Thoracic aorta (tissue), 2 donors: ENCODE data around the gene BANP. TPM values are rescaled to one million over a fixed set of nuclear protein-coding genes. Genes with fewer than 3 reads are reported as not detected.
"Not testable (repeated sequence)": the region's sequence is repeated elsewhere in the genome, so short reads cannot be mapped to it uniquely, and the experiment has no call there.

Experiments used
- ATAC-seq: fragments of 150-250 bp; one replicate; pipeline ENCODE4 v1.8.0; 2017; ENCODE audit warnings: low read depth; ENCODE audit not compliant: insufficient number of reproducible peaks, low FRiP score
- DNase-seq: peaks from one replicate; pipeline ENCODE4 v3.0.0-alpha.2; 2020; ENCODE audit warnings: low spot score
- H3K27ac ChIP-seq, 2 donors: fragments of 200-600 bp; sonication (generic); 1 replicate in 1 of 2; 2 replicates in 1 of 2; pipeline ENCODE4 v1.5.1; 2016; ENCODE audit warnings: mild to moderate bottlenecking in 2 of 2, moderate library complexity in 2 of 2
- H3K27me3 ChIP-seq: fragments of 200-600 bp; sonication (generic); replicated peaks from 2 replicates; pipeline ENCODE4 v1.6.0; 2016; ENCODE audit warnings: mild to moderate bottlenecking; ENCODE audit not compliant: insufficient read depth
- H3K36me3 ChIP-seq: fragments of 200-600 bp; sonication (generic); one replicate; pipeline ENCODE4 v1.5.1; 2016
- H3K4me1 ChIP-seq, 2 donors: fragments of 200-600 bp; sonication (generic); 1 replicate in 1 of 2; 2 replicates in 1 of 2; pipeline versions ENCODE4 v1.5.1 to v1.6.0; 2016; ENCODE audit warnings: low read depth in 2 of 2, mild to moderate bottlenecking in 1 of 2; ENCODE audit not compliant: control insufficient read depth in 1 of 2
- H3K4me3 ChIP-seq: fragments of 200-600 bp; sonication (generic); 2 replicates; pipeline ENCODE4 v1.5.1; 2016; ENCODE audit warnings: mild to moderate bottlenecking
- H3K9me3 ChIP-seq: fragments of 200-600 bp; sonication (generic); 2 replicates; pipeline ENCODE4 v1.5.1; 2016
- total RNA-seq, 2 donors: library from RNA; depleted of rRNA; stranded (reverse); fragments of >200 nt; gene quantifications; one replicate each; pipeline versions ENCODE4 v1.1.0 to v1.2.3, GENCODE V29; 2016
- TF ChIP-seq, protein P1 (sequence below): fragments of 200-600 bp; sonication (generic); IDR thresholded peaks from one replicate; pipeline ENCODE4 v1.5.1; 2019; ENCODE audit warnings: antibody characterized with exemption

The BANP gene
- total RNA-seq, 2 donors from 2014 or later: 18.6 to 21.8 TPM

DNA sequence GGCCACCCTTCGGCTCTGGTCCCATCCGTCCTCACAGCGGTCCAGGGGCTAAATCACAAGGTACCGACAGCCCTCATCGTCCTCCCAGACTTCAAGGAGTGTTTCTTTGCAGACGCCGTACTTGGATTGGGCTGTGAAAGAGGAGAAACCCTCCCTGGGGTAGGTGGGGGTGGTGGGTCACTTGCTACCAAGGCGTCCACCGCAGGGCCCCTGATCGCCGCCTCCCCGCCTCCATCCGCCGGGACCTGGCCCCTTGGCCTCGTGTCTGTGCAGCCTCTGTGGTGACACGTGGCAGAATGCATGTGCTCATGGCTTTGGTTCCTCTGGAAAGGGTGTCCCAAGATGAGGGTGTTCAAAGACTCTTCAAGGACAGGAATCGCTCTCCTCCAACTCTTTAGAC lies 151.4 kb downstream of the BANP start:
- no peak for ATAC-seq
- Histone ChIP-seq H3K9me3 (no peaks in the 10 kb centered on the region), H3K27ac (no peak overlapping the region), H3K4me1 (no peaks in the 10 kb centered on the region), H3K4me3 (no peak overlapping the region), H3K27me3 (no peaks in the 10 kb centered on the region), H3K36me3 (no peaks in the 10 kb centered on the region)
- TF ChIP-seq, protein P1, sequence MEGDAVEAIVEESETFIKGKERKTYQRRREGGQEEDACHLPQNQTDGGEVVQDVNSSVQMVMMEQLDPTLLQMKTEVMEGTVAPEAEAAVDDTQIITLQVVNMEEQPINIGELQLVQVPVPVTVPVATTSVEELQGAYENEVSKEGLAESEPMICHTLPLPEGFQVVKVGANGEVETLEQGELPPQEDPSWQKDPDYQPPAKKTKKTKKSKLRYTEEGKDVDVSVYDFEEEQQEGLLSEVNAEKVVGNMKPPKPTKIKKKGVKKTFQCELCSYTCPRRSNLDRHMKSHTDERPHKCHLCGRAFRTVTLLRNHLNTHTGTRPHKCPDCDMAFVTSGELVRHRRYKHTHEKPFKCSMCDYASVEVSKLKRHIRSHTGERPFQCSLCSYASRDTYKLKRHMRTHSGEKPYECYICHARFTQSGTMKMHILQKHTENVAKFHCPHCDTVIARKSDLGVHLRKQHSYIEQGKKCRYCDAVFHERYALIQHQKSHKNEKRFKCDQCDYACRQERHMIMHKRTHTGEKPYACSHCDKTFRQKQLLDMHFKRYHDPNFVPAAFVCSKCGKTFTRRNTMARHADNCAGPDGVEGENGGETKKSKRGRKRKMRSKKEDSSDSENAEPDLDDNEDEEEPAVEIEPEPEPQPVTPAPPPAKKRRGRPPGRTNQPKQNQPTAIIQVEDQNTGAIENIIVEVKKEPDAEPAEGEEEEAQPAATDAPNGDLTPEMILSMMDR: no peak
- no peak for DNase-seq

DNA sequence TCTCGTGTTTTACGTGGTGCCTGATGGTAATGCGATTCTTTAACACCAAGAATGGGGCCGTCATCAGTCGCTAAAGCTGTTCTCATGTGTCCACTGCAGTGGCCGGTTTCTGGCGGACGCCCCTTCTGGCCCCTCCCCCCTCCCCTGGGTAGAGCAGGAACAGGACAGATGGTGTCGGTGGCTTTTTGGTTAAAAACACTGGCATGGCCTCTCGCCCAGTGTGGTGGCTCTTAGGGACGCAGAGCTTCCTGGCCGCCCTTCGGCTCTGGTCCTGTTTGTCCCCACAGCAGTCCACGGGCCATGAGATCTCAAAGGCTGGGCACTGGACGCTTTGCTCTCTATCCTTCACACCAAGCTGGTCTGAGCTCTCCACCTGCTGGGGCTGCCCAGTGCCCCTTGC lies 151.8 kb downstream of the BANP start:
- H3K27me3 ChIP-seq: no peaks in the 10 kb centered on the region
- DNase-seq: no peak
- no peak for ATAC-seq

DNA sequence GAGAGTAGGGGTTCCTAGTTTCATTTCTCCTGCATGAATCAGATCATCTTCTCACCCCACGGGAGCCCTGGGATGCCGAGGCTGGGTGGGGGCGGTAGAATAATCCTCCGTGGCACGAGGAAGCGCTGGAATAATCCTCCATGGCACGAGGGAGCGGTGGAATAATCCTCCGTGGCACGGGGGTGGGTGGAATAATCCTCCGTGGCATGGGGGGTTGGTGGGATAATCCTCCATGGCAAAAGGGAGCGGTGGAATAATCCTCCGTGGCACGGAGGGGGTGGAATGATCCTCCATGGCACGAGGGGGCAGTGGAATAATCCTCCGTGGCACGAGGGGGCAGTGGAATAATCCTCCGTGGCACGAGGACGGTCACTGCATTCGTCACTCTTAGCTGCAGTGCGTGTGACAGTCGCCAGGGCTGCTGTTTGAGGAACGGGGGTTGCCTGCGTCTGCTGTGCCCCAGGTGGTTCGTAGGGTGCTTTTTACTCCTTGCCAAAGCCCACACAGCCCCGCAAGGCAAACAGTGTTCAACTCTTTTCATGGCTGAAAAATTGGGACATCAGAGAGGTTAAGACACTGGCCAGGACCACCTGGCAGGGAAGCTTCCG lies 152.5 kb downstream of the BANP start:
- Histone ChIP-seq H3K36me3 (no peaks in the 10 kb centered on the region), H3K9me3 (no peaks in the 10 kb centered on the region), H3K4me3 (no peak overlapping the region), H3K27me3 (no peaks in the 10 kb centered on the region), H3K27ac (no peak overlapping the region), H3K4me1 (no peaks in the 10 kb centered on the region)
- ATAC-seq (no peak), DNase-seq (no peak)
- TF ChIP-seq, protein P1: no peak

More for the DNA sequence above, 151.8 kb downstream of the BANP start:
- Histone ChIP-seq H3K36me3 (no peaks in the 10 kb centered on the region), H3K27ac (no peak overlapping the region), H3K4me3 (no peak overlapping the region), H3K4me1 (no peaks in the 10 kb centered on the region), H3K9me3 (no peaks in the 10 kb centered on the region)
- TF ChIP-seq, protein P1: no peak

DNA sequence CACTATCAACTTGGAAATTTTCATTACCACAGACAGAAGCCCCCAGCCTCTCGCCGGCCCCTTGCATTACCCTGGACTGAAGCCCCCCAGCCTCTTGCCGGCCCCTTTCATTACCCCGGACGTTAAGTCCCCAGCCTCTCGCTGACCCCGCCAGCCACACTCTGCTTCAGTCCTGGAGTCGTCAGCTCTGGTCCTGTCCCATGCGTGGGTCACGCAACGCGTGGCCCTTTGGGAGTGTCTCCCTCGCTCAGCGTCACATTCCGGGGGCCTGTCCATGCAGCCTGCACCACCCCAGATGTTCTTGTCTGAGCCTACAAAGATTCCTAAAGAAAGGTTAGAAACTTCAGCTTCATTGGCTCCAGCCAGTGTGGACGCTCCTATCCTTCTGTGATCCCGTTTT lies 153.1 kb downstream of the BANP start:
- not testable (repeated sequence) for ATAC-seq, DNase-seq

DNA sequence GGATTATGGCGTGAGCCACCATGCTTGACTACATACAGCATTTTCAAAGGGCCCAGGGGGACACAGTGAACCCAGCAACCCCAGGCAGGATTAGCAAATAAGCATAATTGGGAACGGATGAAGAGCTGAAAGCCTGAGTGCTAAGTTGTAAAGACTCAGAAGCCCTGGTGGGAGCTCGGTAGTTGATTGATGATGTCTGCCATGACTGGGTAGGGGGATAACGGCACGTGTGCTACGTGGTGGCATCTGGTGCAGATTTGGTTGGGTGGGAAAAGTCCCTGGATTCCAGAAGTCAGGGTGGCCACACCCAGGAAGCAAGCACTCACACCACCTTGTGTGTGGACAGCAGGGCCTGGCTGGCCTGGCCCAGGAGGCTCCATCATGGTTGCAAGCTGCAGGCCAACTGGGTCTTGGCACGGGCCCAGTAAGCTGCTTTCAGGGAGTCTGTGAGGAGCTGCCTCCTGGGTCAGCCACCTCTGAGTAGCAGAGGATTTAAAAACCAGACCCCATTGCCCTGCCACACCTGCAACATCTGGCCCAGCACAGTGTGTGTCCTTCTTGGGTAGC lies 154.4 kb downstream of the BANP start:
- not testable (repeated sequence) for H3K4me3 ChIP-seq, ATAC-seq, H3K4me1 ChIP-seq, H3K27ac ChIP-seq, DNase-seq, H3K36me3 ChIP-seq, H3K9me3 ChIP-seq, H3K27me3 ChIP-seq

More for the DNA sequence above, 153.1 kb downstream of the BANP start:
- not testable (repeated sequence) for H3K27ac ChIP-seq, H3K27me3 ChIP-seq, H3K4me1 ChIP-seq, H3K36me3 ChIP-seq, H3K4me3 ChIP-seq, H3K9me3 ChIP-seq

DNA sequence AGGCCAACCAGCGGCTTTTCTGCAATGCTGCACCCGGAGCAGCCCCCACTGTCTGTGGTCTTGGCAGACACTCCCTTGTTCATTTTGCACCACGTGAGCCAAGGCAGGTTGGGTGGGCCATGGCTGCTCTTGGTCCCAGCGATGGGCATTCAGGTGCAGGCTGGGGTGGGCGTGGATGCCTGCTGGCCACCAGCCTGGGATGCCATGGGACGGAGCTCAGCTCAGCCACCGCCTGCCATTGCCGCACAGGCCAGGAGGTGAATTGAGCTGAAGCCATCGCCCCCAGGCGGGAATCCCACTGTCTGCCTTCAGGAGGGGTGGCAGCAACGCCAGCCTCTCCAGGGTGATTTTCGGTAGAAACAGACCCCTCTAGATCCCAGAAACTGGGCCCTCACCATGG lies 155.3 kb downstream of the BANP start:
- H3K27me3 ChIP-seq, H3K36me3 ChIP-seq, H3K9me3 ChIP-seq, H3K4me1 ChIP-seq, H3K27ac ChIP-seq, DNase-seq, H3K4me3 ChIP-seq, ATAC-seq: not testable (repeated sequence)

DNA sequence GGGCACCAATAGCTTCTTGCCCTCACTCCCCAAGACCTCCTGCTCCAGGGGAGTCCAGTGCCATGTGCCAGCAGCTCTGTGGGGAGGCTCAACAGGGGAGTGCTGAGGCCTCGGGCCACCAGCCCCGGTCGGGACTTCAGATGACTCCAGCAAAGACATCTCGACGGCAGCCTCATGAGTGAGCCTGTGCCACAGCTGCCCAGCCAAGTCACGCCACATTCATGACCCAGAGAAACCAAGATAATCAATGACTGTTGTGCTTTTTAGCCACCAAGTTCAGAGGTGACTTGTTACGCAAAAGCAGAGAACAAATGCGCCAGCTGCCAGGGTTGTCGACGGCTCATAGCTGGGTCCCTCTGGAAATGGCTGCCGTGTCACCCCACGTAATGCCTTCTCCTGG lies 157.5 kb downstream of the BANP start:
- no peaks in the 10 kb centered on the region for H3K4me1 ChIP-seq
- H3K9me3 ChIP-seq: no peaks in the 10 kb centered on the region
- TF ChIP-seq, protein P1: no peak
- ATAC-seq (no peak), DNase-seq (no peak)
- H3K4me3 ChIP-seq: no peak overlapping the region
- H3K27ac ChIP-seq: no peak overlapping the region
- no peaks in the 10 kb centered on the region for H3K36me3 ChIP-seq
- no peaks in the 10 kb centered on the region for H3K27me3 ChIP-seq

DNA sequence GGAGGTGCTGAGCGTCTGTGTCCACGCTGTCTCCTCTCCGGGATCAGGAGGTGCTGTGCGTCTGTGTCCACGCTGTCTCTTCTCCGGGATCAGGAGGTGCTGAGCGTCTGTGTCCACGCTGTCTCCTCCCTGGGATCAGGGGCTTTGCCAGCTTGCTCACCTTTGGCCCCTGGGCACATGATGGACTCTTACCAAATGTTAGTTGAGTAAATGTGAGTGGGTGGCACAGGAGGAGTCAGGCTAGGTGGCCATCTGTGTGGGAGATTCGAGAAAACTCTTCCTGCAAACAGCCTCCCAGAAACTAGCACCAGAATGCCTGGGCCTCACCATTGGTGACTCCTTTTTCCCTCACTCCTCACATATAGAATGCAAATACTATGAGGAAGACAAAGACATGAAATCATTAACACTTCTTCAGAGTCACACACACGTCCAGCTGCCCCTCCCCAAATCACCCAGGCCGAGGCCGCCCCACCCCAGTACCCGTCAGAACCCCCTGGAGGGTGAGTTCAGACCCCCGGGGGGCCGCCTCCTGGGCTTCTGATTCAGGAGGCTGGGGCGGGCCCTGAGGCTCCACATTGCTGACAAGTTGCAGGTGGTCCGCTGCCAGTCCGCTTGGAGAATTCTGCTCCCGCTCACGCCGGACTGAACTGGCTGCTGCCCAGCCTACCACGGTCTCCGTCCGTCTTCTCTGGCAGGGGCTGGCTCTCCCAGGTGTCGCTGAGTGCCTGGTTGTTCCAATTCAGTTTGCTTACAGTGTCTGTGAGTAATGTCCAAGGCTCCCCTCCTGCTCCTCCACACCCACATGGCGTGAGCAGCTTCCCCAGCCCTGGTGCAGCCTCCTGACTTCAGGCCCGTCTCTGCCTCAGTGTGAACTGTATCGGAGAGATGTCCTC lies 158.7 kb downstream of the BANP start:
- H3K27ac ChIP-seq, ATAC-seq, H3K27me3 ChIP-seq, H3K4me3 ChIP-seq, DNase-seq, H3K36me3 ChIP-seq, H3K9me3 ChIP-seq, H3K4me1 ChIP-seq: not testable (repeated sequence)
